SK-N-SH (cell line): Measurements from ENCODE around the gene RIC8B.

Source experiments
- EZH2phosphoT487 ChIP-seq: fragments of 200-600 bp; sonication (generic); IDR thresholded peaks from 2 replicates; pipeline ENCODE4 v1.6.1; 2017; ENCODE audit warnings: low read depth, mixed run types, mild to moderate bottlenecking, antibody characterized with exemption, moderate library complexity, borderline replicate concordance
- FOXM1 ChIP-seq: IDR thresholded peaks from 2 replicates; pipeline ENCODE4 v1.4.0; 2012; ENCODE audit warnings: low read depth, mild to moderate bottlenecking
- TF ChIP-seq, protein P1 (sequence below): fragments of 200-600 bp; sonication (generic); IDR thresholded peaks from 2 replicates; pipeline ENCODE4 v1.6.1; 2017; ENCODE audit warnings: antibody characterized with exemption, mild to moderate bottlenecking, moderate library complexity

GRCh38 chr12:106780010-106780631, 5.6 kb downstream of the RIC8B start:
- TF ChIP-seq FOXM1 (no peak), EZH2phosphoT487 (no peak)
- TF ChIP-seq, protein P1, sequence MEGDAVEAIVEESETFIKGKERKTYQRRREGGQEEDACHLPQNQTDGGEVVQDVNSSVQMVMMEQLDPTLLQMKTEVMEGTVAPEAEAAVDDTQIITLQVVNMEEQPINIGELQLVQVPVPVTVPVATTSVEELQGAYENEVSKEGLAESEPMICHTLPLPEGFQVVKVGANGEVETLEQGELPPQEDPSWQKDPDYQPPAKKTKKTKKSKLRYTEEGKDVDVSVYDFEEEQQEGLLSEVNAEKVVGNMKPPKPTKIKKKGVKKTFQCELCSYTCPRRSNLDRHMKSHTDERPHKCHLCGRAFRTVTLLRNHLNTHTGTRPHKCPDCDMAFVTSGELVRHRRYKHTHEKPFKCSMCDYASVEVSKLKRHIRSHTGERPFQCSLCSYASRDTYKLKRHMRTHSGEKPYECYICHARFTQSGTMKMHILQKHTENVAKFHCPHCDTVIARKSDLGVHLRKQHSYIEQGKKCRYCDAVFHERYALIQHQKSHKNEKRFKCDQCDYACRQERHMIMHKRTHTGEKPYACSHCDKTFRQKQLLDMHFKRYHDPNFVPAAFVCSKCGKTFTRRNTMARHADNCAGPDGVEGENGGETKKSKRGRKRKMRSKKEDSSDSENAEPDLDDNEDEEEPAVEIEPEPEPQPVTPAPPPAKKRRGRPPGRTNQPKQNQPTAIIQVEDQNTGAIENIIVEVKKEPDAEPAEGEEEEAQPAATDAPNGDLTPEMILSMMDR, result no peak
